ENCODE results near the gene ZNF556.

- TF ChIP-seq CTCF (IDR thresholded peaks at IDR 0.05) (no peak), POLR2A (IDR thresholded peaks at IDR 0.05) (no peak), POLR2AphosphoS5 (IDR thresholded peaks at IDR 0.05) (no peak), EP300 (IDR thresholded peaks at IDR 0.05; ENCODE audit: low read depth) (no peak)
Measured at GRCh38 chr19:2827022-2827421, 40.1 kb upstream of the ZNF556 start.

Data from transverse colon (tissue), 4 donors.